Liver (tissue), 9 donors: ENCODE measurements around the gene MAP3K4. TPM values are rescaled to one million over a fixed set of nuclear protein-coding genes. Genes with fewer than 3 reads are reported as not detected.

Experiments
- DNase-seq: peaks from one replicate; pipeline ENCODE4 v3.0.0-alpha.2; 2017; ENCODE audit warnings: low spot score
- H3K27ac ChIP-seq, 2 donors: one replicate each; pipeline ENCODE4 v1.7.0; 2013; ENCODE audit warnings: inconsistent platforms in 2 of 2, low read length in 2 of 2, control low read depth in 1 of 2, low read depth in 1 of 2, mild to moderate bottlenecking in 1 of 2
- H3K27me3 ChIP-seq, 4 donors: one replicate each; pipeline versions ENCODE4 v1.6.1 to v1.7.0; 2013; ENCODE audit warnings: low read length in 3 of 4, inconsistent platforms in 1 of 4, mild to moderate bottlenecking in 1 of 4, moderate library complexity in 1 of 4; ENCODE audit not compliant: control insufficient read depth in 4 of 4, insufficient read depth in 4 of 4
- H3K36me3 ChIP-seq, 4 donors: one replicate each; pipeline versions ENCODE4 v1.6.1 to v1.7.0; 2013; ENCODE audit warnings: low read length in 3 of 4, mild to moderate bottlenecking in 3 of 4, low read depth in 1 of 4, moderate library complexity in 1 of 4; ENCODE audit not compliant: control insufficient read depth in 4 of 4, insufficient read depth in 3 of 4
- H3K4me1 ChIP-seq, 4 donors: one replicate each; pipeline versions ENCODE4 v1.6.1 to v1.7.0; 2013; ENCODE audit warnings: low read length in 3 of 4, mild to moderate bottlenecking in 3 of 4, moderate library complexity in 1 of 4; ENCODE audit not compliant: control insufficient read depth in 4 of 4, insufficient read depth in 4 of 4
- H3K4me3 ChIP-seq, 3 donors: one replicate each; pipeline versions ENCODE4 v1.6.1 to v1.7.0; 2013; ENCODE audit warnings: low read length in 3 of 3, control low read depth in 1 of 3, low read depth in 1 of 3, mild to moderate bottlenecking in 1 of 3
- H3K9ac ChIP-seq, 2 donors: one replicate each; pipeline ENCODE4 v1.7.0; 2013; ENCODE audit warnings: low read length in 2 of 2, mild to moderate bottlenecking in 2 of 2, moderate library complexity in 2 of 2, control low read depth in 1 of 2, low read depth in 1 of 2
- H3K9me3 ChIP-seq, 4 donors: one replicate each; pipeline versions ENCODE4 v1.6.1 to v1.7.0; 2013; ENCODE audit warnings: low read length in 3 of 4; ENCODE audit not compliant: control insufficient read depth in 4 of 4
- FOXA1 ChIP-seq: IDR thresholded peaks from 2 replicates; pipeline ENCODE4 v1.6.1; 2016; ENCODE audit warnings: antibody characterized with exemption
- HNF4A ChIP-seq, 2 donors: conservative IDR thresholded peaks; 2 replicates each; pipeline ENCODE4 v1.6.1; 2016; ENCODE audit warnings: antibody characterized with exemption in 2 of 2, mild to moderate bottlenecking in 2 of 2
- NR2F2 ChIP-seq: IDR thresholded peaks from 2 replicates; pipeline ENCODE4 v1.6.1; 2016; ENCODE audit warnings: antibody characterized with exemption
- RAD21 ChIP-seq, 2 donors: IDR thresholded peaks; 2 replicates each; pipeline ENCODE4 v1.6.1; 2016; ENCODE audit warnings: antibody characterized with exemption in 2 of 2, mild to moderate bottlenecking in 2 of 2
- REST ChIP-seq: IDR thresholded peaks from 2 replicates; pipeline ENCODE4 v1.6.1; 2016; ENCODE audit warnings: antibody characterized with exemption, mild to moderate bottlenecking
- RXRA ChIP-seq, 2 donors: IDR thresholded peaks; 2 replicates each; pipeline ENCODE4 v1.6.1; 2017 to 2018; ENCODE audit warnings: antibody characterized with exemption in 2 of 2, mild to moderate bottlenecking in 1 of 2
- TAF1 ChIP-seq: conservative IDR thresholded peaks from 2 replicates; pipeline ENCODE4 v1.6.1; 2016; ENCODE audit warnings: antibody characterized with exemption, mild to moderate bottlenecking
- WGBS: extraction: QIAGEN DNeasy Blood & Tissue Kit; methylation state at CpG from one replicate; pipeline ENCODE4 v1.1.7; 2013; 5-methylcytosine and 5-hydroxymethylcytosine counted together
- polyA plus RNA-seq, 2 donors: library from polyadenylated mRNA; stranded (reverse) in 1 of 2; unstranded in 1 of 2; fragments of 200-250 nt in 1 of 2; fragments of >200 nt in 1 of 2; fragmentation: Nextera tagmentation in 1 of 2; extraction: Ambion mirVana in 1 of 2; gene quantifications; one replicate each; pipeline versions ENCODE4 v1.2.1 to v1.2.3, GENCODE V29; 2013 to 2015
- total RNA-seq, 2 donors: library from RNA; depleted of rRNA; stranded (reverse); fragments of >200 nt; gene quantifications; one replicate each; pipeline ENCODE4 v1.2.3, GENCODE V29; 2014
- TF ChIP-seq, protein P1 (sequence below): IDR thresholded peaks from 2 replicates; pipeline ENCODE4 v1.6.1; 2016; ENCODE audit warnings: antibody characterized with exemption
- TF ChIP-seq, protein P2 (sequence below): IDR thresholded peaks from 2 replicates; pipeline ENCODE4 v1.6.1; 2016; ENCODE audit warnings: antibody characterized with exemption
- TF ChIP-seq, protein P3 (sequence below): IDR thresholded peaks from 2 replicates; pipeline ENCODE4 v1.6.1; 2016; ENCODE audit warnings: antibody characterized with exemption
- TF ChIP-seq, protein P4 (sequence below): fragments of 150-350 bp; IDR thresholded peaks from 2 replicates; pipeline ENCODE4 v1.5.1; 2017; ENCODE audit warnings: improper control_type of control experiment, low read depth, low read length; ENCODE audit not compliant: missing input control
- donor health status: healthy.
- donor health status: healthy.
- donor health status: healthy.
- donor health status: healthy.
- donor health status: healthy.

The MAP3K4 gene
- total and polyA plus RNA-seq, 4 donors: 4.3 to 20.0 (median 11.7) TPM

GRCh38 chr6:161138543-161139303 is 147.2 kb downstream of the MAP3K4 start:
- DNase-seq: no peak
- 95% methylated on average over 23 of the region's 23 CpGs for whole genome bisulfite sequencing
- Histone ChIP-seq H3K4me1 (peaks cover 0 to 5% (median 0%) of the 10 kb centered on the region in 4 donors), H3K27ac (no peak overlapping the region), H3K9ac (no peak overlapping the region), H3K27me3 (no peaks in the 10 kb centered on the region), H3K9me3 (no peaks in the 10 kb centered on the region), H3K4me3 (no peak overlapping the region), H3K36me3 (no peaks in the 10 kb centered on the region)
- TF ChIP-seq NR2F2: no peak
- TF ChIP-seq, protein P1, sequence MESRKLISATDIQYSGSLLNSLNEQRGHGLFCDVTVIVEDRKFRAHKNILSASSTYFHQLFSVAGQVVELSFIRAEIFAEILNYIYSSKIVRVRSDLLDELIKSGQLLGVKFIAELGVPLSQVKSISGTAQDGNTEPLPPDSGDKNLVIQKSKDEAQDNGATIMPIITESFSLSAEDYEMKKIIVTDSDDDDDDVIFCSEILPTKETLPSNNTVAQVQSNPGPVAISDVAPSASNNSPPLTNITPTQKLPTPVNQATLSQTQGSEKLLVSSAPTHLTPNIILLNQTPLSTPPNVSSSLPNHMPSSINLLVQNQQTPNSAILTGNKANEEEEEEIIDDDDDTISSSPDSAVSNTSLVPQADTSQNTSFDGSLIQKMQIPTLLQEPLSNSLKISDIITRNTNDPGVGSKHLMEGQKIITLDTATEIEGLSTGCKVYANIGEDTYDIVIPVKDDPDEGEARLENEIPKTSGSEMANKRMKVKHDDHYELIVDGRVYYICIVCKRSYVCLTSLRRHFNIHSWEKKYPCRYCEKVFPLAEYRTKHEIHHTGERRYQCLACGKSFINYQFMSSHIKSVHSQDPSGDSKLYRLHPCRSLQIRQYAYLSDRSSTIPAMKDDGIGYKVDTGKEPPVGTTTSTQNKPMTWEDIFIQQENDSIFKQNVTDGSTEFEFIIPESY: no peak
- TF ChIP-seq HNF4A (conservative IDR thresholded peaks at IDR 0.05): no peak
- no peak for TF ChIP-seq RAD21 (IDR thresholded peaks at IDR 0.05)
- TF ChIP-seq FOXA1: no peak
- TF ChIP-seq REST: no peak
- TF ChIP-seq, protein P2, sequence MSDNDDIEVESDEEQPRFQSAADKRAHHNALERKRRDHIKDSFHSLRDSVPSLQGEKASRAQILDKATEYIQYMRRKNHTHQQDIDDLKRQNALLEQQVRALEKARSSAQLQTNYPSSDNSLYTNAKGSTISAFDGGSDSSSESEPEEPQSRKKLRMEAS: no peak
- TF ChIP-seq, protein P3, sequence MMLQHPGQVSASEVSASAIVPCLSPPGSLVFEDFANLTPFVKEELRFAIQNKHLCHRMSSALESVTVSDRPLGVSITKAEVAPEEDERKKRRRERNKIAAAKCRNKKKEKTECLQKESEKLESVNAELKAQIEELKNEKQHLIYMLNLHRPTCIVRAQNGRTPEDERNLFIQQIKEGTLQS: no peak
- TF ChIP-seq, protein P4, sequence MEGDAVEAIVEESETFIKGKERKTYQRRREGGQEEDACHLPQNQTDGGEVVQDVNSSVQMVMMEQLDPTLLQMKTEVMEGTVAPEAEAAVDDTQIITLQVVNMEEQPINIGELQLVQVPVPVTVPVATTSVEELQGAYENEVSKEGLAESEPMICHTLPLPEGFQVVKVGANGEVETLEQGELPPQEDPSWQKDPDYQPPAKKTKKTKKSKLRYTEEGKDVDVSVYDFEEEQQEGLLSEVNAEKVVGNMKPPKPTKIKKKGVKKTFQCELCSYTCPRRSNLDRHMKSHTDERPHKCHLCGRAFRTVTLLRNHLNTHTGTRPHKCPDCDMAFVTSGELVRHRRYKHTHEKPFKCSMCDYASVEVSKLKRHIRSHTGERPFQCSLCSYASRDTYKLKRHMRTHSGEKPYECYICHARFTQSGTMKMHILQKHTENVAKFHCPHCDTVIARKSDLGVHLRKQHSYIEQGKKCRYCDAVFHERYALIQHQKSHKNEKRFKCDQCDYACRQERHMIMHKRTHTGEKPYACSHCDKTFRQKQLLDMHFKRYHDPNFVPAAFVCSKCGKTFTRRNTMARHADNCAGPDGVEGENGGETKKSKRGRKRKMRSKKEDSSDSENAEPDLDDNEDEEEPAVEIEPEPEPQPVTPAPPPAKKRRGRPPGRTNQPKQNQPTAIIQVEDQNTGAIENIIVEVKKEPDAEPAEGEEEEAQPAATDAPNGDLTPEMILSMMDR: no peak

DNA sequence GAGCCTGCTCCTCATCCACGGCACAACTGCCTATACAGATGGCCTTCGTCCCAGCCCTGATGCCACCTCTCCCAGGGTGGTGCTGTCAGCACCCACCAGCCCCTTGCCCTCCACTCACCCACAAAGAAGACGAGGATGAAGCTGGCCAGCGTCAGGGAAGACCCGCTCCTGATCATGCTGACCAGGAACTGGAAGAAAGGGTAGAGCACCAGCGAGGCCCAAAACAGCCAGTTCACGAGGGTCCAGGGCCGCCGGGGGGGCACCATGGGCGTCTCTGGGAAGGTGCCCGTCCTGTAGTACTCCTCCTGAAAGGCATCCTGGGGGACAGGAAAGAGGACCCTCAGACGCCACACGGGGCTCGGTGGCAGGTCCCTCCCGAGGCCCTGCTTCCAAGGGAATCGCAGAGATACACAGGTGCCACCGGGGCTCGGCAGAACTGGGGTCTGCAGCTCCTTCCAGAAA is 147.8 kb downstream of the MAP3K4 start:
- Histone ChIP-seq H3K9ac (no peak overlapping the region), H3K36me3 (no peaks in the 10 kb centered on the region), H3K9me3 (no peaks in the 10 kb centered on the region), H3K27ac (no peak overlapping the region), H3K27me3 (no peaks in the 10 kb centered on the region), H3K4me3 (no peak overlapping the region), H3K4me1 (peaks cover 0 to 5% (median 0%) of the 10 kb centered on the region in 4 donors)
- TF ChIP-seq, protein P4: no peak
- TF ChIP-seq RXRA (IDR thresholded peaks at IDR 0.05) (no peak), TAF1 (no peak)
- DNase-seq: no peak
- WGBS: 95% methylated on average over 18 of the region's 18 CpGs
